Skeletal muscle satellite cell (primary cell): ENCODE data around the gene RFPL1.
"Not testable (repeated sequence)": the region's sequence is repeated elsewhere in the genome, so short reads cannot be mapped to it uniquely, and the experiment has no call there.

Experiments
- H3K27me3 ChIP-seq: 2 replicates; pipeline ENCODE4 v1.7.0; 2013; ENCODE audit warnings: low read length; ENCODE audit not compliant: control insufficient read depth, insufficient read depth
- H3K36me3 ChIP-seq: 2 replicates; pipeline ENCODE4 v1.7.0; 2013; ENCODE audit warnings: mild to moderate bottlenecking, control low read depth, low read length; ENCODE audit not compliant: insufficient read depth
- H3K4me1 ChIP-seq: 2 replicates; pipeline ENCODE4 v1.7.0; 2013; ENCODE audit warnings: low read length; ENCODE audit not compliant: control insufficient read depth, insufficient read depth
- H3K4me2 ChIP-seq: 2 replicates; pipeline ENCODE4 v1.7.0; 2013; ENCODE audit warnings: mild to moderate bottlenecking, low read length
- H3K4me3 ChIP-seq: 2 replicates; pipeline ENCODE4 v1.7.0; 2013; ENCODE audit warnings: low read length
- H3K9ac ChIP-seq: 2 replicates; pipeline ENCODE4 v1.7.0; 2013; ENCODE audit warnings: mild to moderate bottlenecking, low read depth, low read length, moderate library complexity
- H3K9me3 ChIP-seq: replicated peaks from 2 replicates; pipeline ENCODE4 v1.7.0; 2013; ENCODE audit warnings: mild to moderate bottlenecking, control low read depth, low read length

Gene RFPL1

DNA sequence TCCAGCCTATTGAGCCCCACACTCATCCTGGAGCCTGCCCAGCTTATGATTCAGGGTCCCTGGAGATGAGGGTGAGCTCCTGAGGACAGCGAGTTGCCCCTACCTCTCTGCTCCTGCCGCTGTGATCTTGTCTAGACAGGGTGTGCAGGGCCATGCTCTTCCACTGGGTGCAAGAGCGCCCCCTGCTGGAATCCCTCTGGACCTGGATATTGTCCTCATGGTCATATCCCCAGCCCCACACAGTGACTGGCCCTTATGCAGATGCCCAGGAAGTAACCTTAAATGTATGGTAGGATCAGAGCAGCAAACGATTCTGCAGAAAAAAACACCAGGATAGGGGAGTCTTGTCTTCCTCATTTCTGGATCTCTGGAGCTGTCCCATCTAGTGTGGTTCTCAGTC, 25.6 kb upstream of the RFPL1 start:
- H3K9ac ChIP-seq, H3K4me2 ChIP-seq, H3K27me3 ChIP-seq, H3K9me3 ChIP-seq, H3K36me3 ChIP-seq, H3K4me3 ChIP-seq, H3K4me1 ChIP-seq: not testable (repeated sequence)

GRCh38 chr22:29414951-29415591, 23.3 kb upstream of the RFPL1 start:
- H3K4me2 ChIP-seq = peak overlapping the region; percentile 91
- H3K36me3 ChIP-seq, H3K27me3 ChIP-seq, H3K9me3 ChIP-seq, H3K4me1 ChIP-seq: not testable (repeated sequence)
- H3K9ac ChIP-seq = peak overlapping the region; percentile 68
- H3K4me3 ChIP-seq = peak overlapping the region; percentile 77

GRCh38 chr22:29418704-29419103, 19.7 kb upstream of the RFPL1 start:
- H3K9ac ChIP-seq, H3K4me1 ChIP-seq: not testable (repeated sequence)

GRCh38 chr22:29426476-29426875, 11.9 kb upstream of the RFPL1 start:
- Histone ChIP-seq H3K4me2 (no peak overlapping the region), H3K4me1 (no peaks in the 10 kb centered on the region), H3K4me3 (no peak overlapping the region), H3K27me3 (peaks cover 49% of the 10 kb centered on the region), H3K36me3 (no peaks in the 10 kb centered on the region), H3K9me3 (no peaks in the 10 kb centered on the region), H3K9ac (no peak overlapping the region)

More at GRCh38 chr22:29418704-29419103, 19.7 kb upstream of the RFPL1 start:
- not testable (repeated sequence) for H3K27me3 ChIP-seq, H3K36me3 ChIP-seq, H3K9me3 ChIP-seq, H3K4me2 ChIP-seq, H3K4me3 ChIP-seq

- Histone ChIP-seq H3K4me3 (no peak overlapping the region), H3K4me2 (no peak overlapping the region), H3K27me3 (peaks cover 46% of the 10 kb centered on the region), H3K9me3 (no peaks in the 10 kb centered on the region), H3K36me3 (no peaks in the 10 kb centered on the region), H3K9ac (no peak overlapping the region), H3K4me1 (no peaks in the 10 kb centered on the region)
These were observed 11.1 kb upstream of the RFPL1 start for GRCh38 chr22:29427176-29427760.

DNA sequence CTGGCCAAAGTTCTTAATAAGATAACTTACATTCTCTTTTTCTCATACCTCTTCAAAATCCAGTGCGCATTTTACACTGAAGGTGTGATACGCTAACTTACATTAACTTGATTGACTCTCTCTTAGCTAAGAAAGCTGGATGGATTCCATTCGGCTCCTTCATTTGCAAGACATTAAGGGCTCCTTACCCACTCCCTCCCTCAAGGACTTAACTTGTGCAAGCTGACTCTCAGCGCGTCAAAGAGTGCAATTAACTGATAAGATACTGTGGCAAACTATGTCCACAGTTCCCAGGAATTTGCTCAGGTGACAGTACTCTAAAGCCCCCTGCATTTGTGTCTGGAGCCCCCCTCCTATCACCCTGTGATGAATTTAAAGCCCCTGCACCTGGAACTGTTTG, 6.4 kb upstream of the RFPL1 start:
- no peak overlapping the region for H3K9ac ChIP-seq
- no peak overlapping the region for H3K4me3 ChIP-seq
- H3K27me3 ChIP-seq = peaks cover 76% of the 10 kb centered on the region

DNA sequence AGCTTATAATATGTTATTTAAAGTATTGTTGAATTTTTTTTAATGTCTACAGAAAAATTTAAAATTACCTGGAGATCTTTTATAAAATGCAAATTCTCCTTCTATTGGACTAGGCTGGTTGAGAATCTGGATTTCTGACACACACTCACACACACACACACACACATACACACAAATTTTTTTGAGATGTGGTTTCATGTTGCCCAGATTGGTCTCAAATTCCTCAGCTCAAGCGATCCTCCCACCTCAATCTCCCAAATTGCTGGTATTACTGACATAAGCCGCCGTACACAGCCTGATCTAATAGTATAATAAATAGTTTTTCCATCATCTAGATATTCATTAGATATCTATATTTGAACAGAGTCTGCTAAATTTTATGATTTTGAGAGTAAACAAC, 4.5 kb upstream of the RFPL1 start:
- no peak overlapping the region for H3K4me2 ChIP-seq
- H3K36me3 ChIP-seq = no peaks in the 10 kb centered on the region
- H3K9me3 ChIP-seq = no peaks in the 10 kb centered on the region
- H3K4me1 ChIP-seq = no peaks in the 10 kb centered on the region
- no peak overlapping the region for H3K4me3 ChIP-seq
- no peak overlapping the region for H3K9ac ChIP-seq
- peaks cover 64% of the 10 kb centered on the region for H3K27me3 ChIP-seq

More for the DNA sequence above, 6.4 kb upstream of the RFPL1 start:
- Histone ChIP-seq H3K9me3 (no peaks in the 10 kb centered on the region), H3K4me1 (no peaks in the 10 kb centered on the region), H3K36me3 (no peaks in the 10 kb centered on the region), H3K4me2 (no peak overlapping the region)

- Histone ChIP-seq H3K36me3 (no peaks in the 10 kb centered on the region), H3K27me3 (peaks cover 60% of the 10 kb centered on the region), H3K9me3 (no peaks in the 10 kb centered on the region), H3K9ac (no peak overlapping the region), H3K4me2 (no peak overlapping the region), H3K4me1 (no peaks in the 10 kb centered on the region), H3K4me3 (no peak overlapping the region)
These were observed 4.1 kb upstream of the RFPL1 start for GRCh38 chr22:29434288-29434687.

DNA sequence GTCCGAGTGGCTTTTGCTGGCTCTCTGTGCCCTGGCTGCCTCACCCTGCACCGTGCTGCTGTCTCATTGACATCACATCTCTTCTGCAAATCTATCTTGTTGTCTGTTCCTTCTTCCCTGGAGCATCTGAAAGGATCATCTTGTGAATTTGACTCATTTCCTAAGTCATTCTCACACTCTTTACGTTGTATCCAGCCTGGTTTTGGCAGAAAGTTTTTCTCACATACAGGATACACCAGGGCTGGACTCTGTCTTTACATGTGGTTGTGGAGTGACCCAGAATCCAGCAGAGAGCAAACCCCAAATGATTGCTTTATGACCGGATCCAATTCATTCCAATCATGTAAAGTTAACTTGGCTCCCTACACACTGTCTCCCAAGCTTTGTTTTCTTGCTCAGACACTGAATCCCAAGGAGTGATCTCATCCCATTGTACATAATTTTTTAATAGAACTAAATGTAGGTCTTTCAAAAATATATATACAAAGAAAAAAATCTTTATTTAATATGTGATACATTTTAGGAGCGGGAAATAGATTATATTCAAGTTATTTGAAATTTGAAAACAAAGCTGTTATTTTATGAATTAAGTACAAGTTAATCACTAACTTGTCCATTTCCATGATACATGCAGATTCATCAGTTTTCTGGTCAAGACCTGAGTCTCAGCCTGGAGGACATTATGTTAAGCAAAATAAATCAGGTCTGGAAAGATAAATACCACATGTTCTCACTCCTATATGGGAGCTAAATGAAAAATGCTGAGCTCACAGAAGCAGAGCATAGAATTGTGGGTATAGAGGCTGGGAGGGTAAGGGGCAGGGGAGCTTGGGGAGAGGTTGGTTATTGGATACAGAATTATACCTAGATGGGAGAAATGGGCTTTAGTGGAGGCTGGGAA, 2.9 kb upstream of the RFPL1 start:
- Histone ChIP-seq H3K27me3 (peaks cover 49% of the 10 kb centered on the region), H3K4me1 (no peaks in the 10 kb centered on the region), H3K9me3 (no peaks in the 10 kb centered on the region), H3K4me2 (no peak overlapping the region), H3K36me3 (no peaks in the 10 kb centered on the region), H3K4me3 (no peak overlapping the region), H3K9ac (no peak overlapping the region)

- Histone ChIP-seq H3K9ac (no peak overlapping the region), H3K4me3 (no peak overlapping the region), H3K36me3 (no peaks in the 10 kb centered on the region), H3K4me1 (no peaks in the 10 kb centered on the region), H3K9me3 (no peaks in the 10 kb centered on the region), H3K4me2 (no peak overlapping the region), H3K27me3 (peaks cover 18% of the 10 kb centered on the region)
These were observed 4.6 kb downstream of the RFPL1 start for GRCh38 chr22:29442976-29443375.

DNA sequence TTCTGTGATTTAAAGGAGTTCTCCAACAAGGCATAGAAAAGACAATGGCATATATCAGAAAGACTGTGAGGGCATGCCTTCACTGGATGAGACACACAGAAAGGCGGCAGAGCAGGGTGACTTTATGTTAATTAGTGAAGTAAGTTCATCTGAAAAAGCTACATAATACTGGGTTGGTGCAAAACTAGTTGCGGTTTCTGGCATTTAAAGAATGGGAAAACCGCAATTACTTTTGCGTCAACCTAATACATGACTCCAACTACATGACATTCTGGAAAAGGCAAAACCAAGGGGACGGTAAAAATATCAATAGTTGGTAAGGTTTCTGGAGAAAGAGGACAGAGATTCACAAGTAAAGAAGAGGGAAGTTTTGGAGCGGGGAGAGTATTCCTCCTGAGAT, 5.1 kb downstream of the RFPL1 start:
- Histone ChIP-seq H3K4me2 (no peak overlapping the region), H3K9me3 (no peaks in the 10 kb centered on the region), H3K9ac (no peak overlapping the region)

More for the DNA sequence above, 5.1 kb downstream of the RFPL1 start:
- Histone ChIP-seq H3K4me3 (no peak overlapping the region), H3K27me3 (peaks cover 18% of the 10 kb centered on the region), H3K36me3 (no peaks in the 10 kb centered on the region), H3K4me1 (no peaks in the 10 kb centered on the region)
